H4 (cell line): ENCODE data around the gene SORCS2. TPM values are rescaled to one million over a fixed set of nuclear protein-coding genes. Genes with fewer than 3 reads are reported as not detected.

ENCODE experiments used
- DNase-seq: peaks from one replicate; pipeline ENCODE4 v3.0.0-alpha.2; 2015; ENCODE audit warnings: low spot score
- total RNA-seq: library from RNA; depleted of rRNA; stranded (reverse); fragments of >200 nt; shearing (Covaris generic); gene quantifications from 2 replicates; pipeline ENCODE4 v1.2.3, GENCODE V29; 2014

The SORCS2 gene
- total RNA-seq, 1 experiment from 2014 or later, result 0.02 TPM

DNA sequence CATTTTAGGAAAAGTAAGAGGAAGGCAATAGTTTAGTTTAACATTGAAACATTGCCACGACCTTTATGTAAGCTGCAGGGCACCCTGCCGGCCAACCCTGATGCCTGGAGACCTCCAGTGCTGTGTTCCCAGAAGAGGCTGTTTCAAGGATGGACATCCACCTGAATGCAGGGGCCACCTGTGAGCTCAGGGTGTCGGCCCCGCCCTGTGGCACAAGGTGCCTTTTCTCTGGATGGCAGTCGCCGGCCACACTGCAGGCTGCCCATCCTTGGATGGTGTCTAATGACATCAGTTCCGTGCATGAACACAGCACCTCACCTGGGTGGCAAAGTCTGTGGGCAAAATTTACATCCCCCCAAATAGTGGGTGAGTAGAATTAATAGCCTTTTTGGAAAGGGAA is 567.3 kb downstream of the SORCS2 start:
- DNase-seq, result no peak

DNA sequence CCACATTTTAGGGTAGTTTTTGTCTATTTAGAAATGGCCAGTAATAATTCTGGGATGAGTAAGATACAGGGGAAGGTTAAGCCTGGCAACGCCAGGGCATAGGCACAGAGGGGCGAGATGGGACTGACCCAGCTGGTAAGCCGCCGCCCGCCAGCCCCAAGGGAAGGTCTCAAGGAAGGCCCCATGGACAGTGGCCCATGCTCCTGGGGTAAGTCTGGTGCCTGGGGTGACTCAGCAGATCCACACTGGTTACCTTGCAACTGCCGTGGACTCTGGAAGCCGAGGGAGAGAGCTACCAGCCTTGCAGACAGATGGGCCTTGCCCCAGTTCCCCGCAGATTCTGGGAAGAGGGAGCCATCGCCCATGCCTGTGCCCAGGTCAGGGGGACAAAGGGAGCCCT is 567.9 kb downstream of the SORCS2 start:
- no peak for DNase-seq

DNA sequence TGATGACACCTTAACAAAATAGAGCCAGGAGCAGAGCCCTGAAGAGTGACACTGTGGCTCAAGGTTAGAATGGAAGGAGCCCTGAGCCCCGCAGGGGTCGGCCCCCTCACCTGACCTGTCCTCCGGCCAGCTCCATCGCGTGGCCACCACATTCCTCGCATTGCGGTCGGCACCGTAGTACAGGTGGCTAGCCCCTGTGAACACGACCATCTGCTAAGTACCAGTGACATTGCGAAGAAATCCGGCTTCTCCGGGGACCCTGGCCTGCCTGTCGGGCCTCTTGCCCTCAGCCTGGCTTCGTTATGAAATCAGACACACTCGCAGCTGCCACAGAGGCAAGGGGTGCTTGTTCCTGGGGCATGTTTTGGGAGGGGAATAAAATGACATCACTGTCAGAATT is 568.4 kb downstream of the SORCS2 start:
- no peak for DNase-seq

DNA sequence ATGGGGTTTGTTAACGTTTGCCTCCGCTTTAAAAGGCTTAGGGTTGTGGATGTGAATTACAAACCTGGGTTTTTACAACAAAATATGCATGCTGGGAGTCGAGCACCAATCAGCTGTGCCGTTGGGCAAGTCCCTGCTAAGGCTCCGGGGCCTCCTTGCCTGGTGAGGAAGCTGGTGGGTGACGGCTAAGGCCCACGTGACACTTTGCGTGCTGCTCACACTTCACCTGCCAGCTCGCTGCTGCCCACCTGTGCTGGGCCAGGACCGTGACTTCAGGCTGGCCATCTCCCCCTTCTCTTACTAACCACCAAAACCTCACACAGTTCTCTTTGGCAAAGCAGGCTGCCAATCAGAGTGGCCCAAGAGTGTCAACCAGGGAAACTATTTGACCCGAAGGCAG is 569.0 kb downstream of the SORCS2 start:
- no peak for DNase-seq

DNA sequence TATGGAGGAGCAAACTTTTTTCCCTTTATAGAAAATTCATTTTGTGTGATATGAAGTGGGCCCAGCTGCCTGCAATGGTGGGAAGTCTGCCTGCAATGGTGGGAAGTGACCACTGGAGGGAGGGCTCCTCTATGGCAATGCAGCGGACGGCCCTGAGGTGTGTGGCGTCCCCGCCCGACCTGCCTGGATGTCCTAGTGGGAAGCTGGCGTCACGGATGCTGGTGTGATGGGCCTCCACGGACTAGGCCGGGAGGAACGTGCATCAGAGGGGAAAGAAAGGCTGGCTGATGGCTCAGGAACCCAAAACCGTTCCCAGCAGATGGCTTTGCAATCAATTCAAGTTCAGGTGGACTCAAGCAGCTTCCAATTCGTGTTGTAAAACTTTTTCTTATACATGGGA is 569.4 kb downstream of the SORCS2 start:
- DNase-seq, result peak; percentile 36

DNA sequence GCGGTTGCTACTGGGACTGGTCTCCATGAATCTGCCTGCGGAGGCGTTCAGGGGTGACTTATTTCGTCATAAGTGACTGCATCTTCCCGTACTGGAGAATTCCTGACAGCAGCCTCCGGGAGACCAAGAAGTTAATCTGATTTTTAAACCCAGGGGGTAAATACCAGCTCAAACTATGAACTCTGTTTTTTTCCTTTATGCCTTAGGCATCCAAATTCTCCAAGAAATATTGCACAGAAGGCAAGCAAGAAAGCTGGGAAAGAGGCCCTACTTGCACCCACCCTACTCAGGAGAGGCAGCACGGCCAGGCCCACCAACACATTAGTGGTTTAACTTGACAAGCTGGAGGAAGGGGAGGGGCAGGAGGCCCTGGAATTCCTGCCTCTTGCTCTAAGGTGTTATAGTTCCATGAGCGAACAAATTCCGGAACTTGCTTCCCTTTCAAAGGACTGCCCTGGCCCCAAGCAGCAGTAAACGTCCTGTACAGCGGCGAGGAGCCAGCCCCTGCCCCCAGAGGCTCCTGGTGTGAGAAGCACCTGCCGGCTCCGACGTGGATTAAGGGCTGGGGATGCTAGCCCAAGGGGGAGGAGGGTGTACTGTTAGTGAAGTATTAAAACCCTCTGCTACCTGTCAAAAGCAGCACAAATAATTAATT is 570.2 kb downstream of the SORCS2 start:
- DNase-seq, result no peak

DNA sequence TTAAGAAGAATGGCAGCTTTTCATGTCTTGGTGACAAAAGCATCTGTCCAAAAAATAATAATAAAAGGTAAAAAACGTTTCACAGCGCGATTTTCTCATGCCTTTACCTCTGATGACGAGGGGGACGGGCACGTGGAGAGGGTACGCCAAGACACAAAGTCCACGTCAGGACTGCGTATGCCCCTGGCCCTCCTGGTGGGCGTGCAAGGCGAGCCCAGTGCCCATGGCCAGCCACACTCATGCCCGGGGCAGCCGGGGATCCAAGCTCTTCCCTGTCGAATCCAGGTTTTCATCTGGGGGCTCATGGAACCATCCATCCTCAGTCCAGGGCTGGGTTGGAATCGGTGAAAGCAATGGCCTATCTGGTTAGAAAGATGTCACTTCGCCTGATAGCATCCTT is 570.8 kb downstream of the SORCS2 start:
- no peak for DNase-seq

DNA sequence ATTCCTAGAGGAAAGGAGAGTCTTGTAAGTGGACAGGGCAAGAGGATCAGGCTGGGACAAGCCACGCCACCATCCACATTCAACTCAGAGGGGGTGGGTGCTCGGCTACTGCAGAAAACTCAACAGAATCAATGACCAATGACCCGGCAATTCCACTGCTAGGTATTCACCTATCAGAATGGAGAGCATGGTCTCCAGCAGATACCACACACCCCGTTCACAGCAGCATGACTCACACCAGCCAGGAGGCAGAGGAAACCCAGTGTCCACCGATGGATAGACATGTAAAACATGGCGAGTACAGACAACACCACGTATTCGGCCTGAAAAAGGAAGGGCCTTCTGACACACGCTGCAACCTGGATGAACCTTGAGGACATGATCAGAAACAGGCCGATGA is 571.5 kb downstream of the SORCS2 start:
- no peak for DNase-seq

DNA sequence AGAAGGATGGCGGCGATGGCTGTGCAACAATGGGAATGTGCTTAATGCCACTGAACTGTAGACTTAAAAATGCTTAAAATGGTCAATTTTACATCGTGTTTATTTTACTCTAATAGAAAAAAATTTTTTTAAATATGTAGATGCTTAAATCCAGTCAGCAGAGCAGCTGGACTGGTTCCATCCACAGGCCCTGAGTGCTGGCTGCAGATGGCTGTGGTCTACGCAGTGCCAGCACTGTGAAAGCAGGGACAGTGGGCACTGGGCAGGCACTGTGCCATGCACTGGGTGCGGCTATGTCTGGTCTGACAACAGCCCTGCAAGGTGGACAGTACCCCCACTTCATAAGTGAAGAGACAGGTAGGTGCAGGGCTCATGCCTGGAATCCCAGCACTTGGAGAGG is 572.1 kb downstream of the SORCS2 start:
- DNase-seq, result no peak

DNA sequence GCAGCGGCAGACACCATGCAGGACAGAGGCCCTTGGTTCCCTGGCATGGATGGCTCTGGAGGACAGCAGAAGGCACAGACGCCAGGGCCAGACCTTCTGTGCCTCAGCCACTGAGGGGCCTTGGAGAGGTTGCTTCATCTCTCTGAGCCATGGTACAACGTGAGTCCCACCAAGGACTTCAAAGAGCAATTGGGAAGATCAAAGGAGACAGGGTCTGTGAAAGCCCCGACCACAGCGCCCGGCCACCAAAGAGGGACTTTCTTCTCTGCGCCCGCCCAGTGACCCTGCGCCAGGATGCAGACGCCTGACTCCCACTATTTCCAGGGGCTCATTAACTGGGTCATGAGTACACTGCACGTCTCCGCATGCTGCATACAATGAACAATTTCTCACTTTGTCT is 573.3 kb downstream of the SORCS2 start:
- DNase-seq, result no peak

DNA sequence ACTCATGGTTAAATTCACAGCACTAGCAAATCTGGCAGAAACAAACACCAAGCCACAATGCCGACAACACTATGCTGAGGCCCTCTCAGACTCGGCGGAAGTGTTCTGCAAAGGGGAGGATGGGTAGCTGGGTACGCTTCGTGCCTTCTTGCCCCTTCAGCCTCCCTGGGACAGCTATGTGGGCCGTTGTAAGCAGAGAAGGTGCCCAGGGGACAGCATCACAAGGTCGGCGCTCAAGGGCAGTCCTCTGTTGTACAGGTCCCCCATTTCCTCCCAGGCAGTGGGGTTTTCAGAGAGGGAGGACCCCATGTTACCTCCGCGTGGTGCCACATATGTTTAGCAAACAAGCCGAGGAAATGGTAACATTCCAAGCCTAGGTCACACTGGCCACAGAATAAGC is 573.7 kb downstream of the SORCS2 start:
- DNase-seq, result no peak

DNA sequence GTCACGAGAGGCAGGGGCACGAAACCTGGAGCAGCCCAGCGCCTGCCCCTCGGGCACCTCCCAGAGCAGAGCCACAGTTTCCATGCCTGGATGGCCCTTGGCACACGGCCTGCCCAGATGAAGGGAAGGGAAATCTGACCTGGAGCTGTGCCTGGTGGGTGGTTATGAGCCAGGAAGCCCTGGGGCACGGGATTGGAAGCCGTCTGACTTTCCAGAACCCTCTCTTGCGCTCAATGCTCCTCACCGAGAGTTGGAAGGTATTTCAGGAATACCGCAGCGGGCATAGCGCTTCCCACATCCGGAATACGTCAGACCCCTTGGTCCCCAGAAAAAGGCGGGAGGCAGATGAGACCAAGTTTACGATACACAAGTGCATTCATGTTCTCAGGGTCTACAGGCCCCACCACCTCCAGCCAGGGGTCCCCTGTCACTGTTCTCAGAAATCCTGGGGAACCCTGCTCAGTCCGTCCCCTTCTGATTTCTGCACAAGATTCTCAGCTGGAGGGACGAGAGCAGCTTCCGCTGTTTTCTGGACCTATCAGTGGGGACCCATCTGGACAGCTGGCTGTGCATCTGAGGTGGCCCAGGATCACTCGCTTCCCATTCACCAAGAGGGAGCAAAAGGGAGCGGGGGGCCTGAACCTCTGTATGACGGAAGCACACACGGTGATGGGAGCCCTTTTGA is 574.5 kb downstream of the SORCS2 start:
- DNase-seq, result no peak

DNA sequence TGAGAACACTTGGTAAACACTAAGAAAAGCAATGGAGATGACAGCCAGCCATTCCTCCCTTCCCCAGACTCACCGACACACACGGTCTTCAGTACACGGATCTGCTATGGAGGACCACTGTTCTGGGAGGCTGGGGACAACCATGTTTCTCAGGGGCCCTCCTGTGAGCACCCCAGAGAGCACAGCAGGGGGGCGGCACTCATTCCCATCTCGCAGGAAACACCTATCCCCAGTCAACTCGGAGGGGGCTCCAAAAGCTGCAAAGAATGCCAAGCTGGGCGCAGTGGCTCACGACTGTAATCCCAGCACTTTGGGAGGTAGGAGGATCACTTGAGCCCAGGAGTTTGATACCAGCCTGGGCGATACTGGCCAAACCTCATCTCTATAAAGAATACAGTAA is 575.2 kb downstream of the SORCS2 start:
- no peak for DNase-seq

DNA sequence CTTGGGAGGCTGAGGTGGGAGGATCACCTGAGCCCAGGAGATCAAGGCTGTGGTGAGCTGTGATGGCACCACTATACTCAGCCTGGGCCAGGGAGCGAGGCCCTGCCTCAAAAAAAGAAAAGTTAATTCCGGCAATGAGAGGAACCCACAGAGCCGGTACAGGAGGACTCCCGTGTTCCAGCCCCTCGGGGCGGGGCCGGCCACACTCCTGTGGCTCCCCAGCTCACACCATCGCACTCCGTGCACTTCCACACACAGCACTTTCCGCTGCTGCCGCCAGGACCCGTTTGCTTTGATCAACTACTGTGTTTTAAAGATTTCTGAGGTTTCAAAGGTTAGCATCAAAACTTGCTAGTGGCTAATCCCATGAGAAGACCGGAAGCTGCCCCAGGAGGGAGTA is 575.6 kb downstream of the SORCS2 start:
- no peak for DNase-seq

DNA sequence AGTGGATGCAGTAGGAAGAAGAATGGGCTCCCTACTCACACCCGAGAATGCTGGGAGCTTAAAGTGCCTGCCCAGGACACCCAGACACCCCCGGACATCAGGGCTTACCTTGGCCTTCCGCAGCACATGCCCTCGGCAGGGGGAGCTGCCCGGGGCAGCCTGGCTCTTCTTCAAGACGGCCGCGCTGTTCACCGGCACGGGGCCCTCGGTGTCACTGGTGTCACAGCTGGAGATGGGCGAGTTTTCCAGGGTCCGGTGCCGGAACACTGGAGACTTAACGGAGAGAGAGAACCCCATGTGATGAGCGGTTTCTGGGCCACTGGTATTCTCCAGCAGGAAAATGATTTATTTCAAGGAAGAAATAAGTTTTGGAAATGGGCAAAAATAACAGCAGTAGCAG is 576.4 kb downstream of the SORCS2 start:
- DNase-seq, result no peak

DNA sequence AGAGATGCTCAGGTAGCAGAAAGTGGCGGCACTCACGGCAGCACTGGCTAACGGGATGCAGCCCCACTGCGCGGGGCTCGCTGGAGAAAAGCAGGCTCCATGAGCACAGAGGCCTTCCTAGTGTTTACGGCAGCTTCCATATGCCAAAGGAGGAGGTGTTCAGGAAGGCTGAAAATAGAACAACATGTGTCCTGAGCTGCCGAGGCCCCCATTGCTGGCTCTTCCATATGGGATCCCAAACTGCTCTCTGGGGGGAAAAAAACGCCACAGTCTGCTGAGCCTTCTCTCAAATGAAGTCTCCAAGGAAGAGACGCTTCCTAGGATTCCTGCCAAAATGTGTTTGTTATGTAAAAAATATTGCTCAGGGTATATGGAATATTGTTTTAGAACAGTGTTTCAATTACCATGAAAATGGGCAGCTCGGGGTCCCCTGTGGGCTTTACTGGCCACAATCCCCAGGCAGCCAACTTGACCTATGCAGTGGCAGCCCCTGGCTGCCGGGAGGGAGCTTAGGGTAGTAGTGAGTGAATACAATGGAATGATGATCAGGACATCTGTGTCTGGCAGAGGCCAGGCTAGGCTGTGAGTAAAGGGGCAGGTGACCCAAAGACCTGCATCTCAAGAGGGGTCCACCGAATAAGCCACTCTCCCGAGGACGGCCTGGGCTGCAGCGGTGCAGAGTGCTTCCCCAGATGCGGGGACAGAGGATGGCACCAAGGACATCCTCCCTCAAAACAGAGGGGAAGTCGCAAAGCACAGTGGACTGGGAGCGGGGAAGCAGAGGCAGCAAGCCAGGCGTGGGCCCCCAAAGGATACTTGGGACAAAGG is 577.3 kb downstream of the SORCS2 start:
- no peak for DNase-seq

DNA sequence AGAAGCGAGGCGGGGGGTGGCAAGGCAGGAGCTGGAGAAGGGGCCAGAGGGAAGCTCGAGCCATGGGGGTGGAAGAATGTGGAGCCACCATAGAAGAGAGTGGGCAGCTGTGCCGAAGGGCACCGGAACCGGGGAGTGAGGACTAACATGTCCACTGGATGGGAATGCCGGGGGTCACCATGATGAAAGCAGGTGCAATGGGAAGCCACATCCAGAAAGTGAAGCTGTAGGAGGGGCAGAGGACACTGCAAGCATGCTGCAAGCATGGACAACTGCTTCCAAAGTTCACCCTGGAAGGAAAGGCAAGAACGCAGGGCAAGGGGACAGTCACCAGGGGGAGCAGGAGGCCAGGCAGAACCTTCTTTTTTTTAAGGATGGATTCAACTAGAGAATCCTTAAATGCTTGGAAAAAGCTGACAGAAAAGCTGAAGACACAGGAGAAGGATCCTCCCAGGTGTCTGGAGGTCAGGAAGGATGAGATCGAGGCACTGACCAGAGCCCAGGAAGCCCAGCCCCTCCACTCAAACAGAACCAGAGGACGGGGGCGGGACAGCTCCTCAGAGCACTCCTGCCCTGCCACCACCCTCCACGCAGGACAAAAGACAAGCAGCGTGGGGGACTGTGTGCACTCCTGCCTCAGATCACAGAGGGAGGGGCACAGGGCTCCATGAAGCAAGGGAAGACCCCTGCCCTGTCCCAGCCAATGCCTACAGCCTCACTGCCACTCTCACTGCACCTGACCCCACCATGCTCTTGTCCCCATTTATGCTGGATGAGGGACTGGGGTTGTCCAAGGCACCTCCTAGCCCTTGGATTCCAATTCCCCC is 578.1 kb downstream of the SORCS2 start:
- DNase-seq, result no peak

DNA sequence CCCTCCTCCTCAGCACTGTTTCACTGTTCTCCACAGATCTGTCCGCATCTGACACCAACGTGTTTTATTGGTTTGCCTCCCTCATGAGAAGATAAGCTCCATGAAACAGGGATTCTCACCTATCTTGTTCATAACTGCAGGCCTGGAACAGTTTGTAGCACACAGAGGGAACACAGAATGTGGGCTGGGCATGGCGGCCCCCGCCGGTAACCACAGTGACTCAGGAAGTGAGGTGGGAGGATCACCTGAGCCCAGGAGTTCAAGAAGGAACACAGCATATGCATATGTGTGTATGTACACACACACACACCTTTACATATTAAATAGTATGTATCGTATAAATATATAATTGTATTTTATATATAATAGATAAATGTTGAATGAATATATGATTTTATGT is 578.7 kb downstream of the SORCS2 start:
- no peak for DNase-seq

DNA sequence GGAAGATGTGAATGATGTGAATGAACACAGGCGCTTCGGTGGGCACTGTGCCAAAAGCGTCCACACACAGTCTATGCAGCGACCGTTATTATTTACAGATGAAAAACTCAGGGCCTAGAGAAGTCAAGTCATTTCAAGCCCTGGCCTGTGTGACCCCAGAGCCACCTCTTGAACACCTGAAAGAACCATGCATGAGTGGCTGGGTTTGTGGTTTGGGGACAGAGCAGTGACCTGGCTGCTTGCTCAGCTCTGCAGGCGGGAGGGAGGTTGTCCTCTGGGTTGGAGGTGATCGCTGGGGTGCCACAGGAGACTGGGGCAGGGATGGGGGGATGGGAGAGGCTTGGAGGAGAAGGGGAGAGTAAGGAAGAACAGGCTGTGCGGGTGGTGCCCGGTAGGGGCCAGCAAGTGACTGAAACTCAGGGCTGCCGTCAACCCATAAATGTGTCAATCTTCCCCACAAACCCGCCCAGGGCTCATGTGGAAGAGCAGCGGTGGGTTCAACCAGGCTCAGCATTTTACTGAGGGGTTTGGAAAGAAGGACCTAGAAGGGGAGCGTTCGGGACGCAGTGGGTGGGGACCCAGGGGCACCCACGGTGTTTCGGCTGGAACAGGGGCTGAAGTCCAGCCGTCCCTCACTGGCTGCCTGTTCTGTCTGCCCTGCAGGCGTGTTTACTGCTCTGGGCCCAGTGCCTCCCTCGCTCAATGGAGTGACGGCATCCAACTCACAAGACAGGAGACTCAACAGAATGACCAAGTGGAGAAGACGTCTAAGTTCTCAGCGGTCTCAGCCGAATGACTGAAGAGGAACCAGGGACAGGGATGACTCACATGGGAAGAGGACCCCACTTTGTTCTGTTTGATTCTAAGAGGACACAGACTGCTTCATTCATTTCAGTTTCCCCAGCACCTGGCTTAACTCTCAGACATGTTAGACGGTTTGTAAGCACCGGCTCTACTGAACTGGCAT is 579.5 kb downstream of the SORCS2 start:
- no peak for DNase-seq

DNA sequence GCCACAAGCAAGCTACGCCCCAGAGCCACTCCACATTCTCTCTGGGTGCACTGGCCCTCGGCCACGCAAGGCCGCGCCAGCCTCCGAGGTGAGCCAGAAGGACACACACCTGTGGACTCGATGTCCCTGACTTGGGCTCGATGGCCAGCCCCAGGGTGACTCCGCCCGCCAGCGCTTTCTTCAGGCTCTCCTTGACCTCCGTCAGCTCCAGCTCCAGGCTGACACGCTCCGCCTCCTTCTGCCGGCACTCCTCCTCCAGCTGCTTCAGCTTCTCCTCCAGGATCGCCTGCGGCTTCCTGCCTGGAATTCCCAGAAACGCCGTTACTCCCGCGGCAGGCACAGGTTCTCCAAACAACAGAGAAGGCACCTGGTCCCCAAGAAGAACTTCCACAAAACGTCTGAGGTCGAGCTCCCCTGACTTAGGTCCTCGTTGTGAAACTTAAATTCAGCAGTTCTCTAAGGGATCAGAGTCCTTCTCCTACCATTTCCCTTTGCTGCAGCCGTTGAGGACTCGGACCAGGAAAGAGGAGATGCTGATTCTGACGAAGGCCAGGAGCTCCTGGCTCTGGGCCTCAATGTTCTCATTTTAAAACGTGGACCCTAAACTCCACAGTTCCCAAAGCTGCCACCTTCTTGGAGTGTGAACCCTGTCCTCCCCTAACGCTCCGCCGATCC is 580.5 kb downstream of the SORCS2 start:
- DNase-seq, result no peak
